Prostate gland (tissue), 2 donors: ENCODE measurements around the gene TEPSIN. TPM values are rescaled to one million over a fixed set of nuclear protein-coding genes. Genes with fewer than 3 reads are reported as not detected.

Experiments used
- DNase-seq: peaks from one replicate; pipeline ENCODE4 v3.0.0-alpha.2; 2019; ENCODE audit warnings: low spot score
- H3K27ac ChIP-seq, 2 donors: fragments of 200-600 bp; sonication (generic); 2 replicates each; pipeline ENCODE4 v1.5.1; 2017 to 2019
- H3K27me3 ChIP-seq: fragments of 200-600 bp; sonication (generic); replicated peaks from 2 replicates; pipeline ENCODE4 v1.5.1; 2019; ENCODE audit not compliant: insufficient read depth
- H3K36me3 ChIP-seq, 2 donors: fragments of 200-600 bp; sonication (generic); 1 replicate in 1 of 2; 2 replicates in 1 of 2; pipeline versions ENCODE4 v1.5.1 to v1.8.1; 2017 to 2019
- H3K4me1 ChIP-seq: fragments of 200-600 bp; sonication (generic); replicated peaks from 2 replicates; pipeline ENCODE4 v1.5.1; 2019
- H3K4me3 ChIP-seq, 2 donors: fragments of 200-600 bp; sonication (generic); 2 replicates each; pipeline ENCODE4 v1.5.1; 2017 to 2019
- H3K9me3 ChIP-seq: fragments of 200-600 bp; sonication (generic); 2 replicates; pipeline ENCODE4 v1.5.1; 2017
- CTCF ChIP-seq, 4 experiments: fragments of 200-600 bp in 2 of 4; fragments of 450-650 bp in 2 of 4; sonication (generic) in 2 of 4; IDR thresholded peaks; 1 replicate in 3 of 4; 2 replicates in 1 of 4; pipeline ENCODE4 v1.5.1; 2016 to 2019; ENCODE audit warnings: antibody characterized with exemption in 4 of 4, mild to moderate bottlenecking in 2 of 4, moderate library complexity in 2 of 4
- POLR2A ChIP-seq: fragments of 450-650 bp; IDR thresholded peaks from one replicate; pipeline ENCODE4 v1.6.1; 2016; ENCODE audit warnings: antibody characterized with exemption, mild to moderate bottlenecking
- POLR2AphosphoS5 ChIP-seq: sonication (generic); formaldehyde crosslinking; IDR thresholded peaks from one replicate; pipeline ENCODE4 v1.6.1; 2017; ENCODE audit warnings: antibody characterized with exemption
- WGBS: methylation state at CpG from one replicate; pipeline ENCODE4 v1.1.5; 2018; 5-methylcytosine and 5-hydroxymethylcytosine counted together
- intact Hi-C: fragments of 100-400 bp; cut with DNase I; formaldehyde crosslinking; loops from one replicate; pipeline ENCODE4 v1.14.2; 2022
- total RNA-seq, 2 donors: library from RNA; depleted of rRNA; stranded (reverse); fragments of >200 nt; gene quantifications; one replicate each; pipeline ENCODE4 v1.1.0, GENCODE V29; 2016

The TEPSIN gene
- total RNA-seq, 2 donors from 2014 or later: 35.6 to 81.5 TPM

GRCh38 chr17:81194941-81195901 lies 43.6 kb downstream of the TEPSIN start:
- Histone ChIP-seq H3K9me3 (no peaks in the 10 kb centered on the region), H3K36me3 (no peaks in the 10 kb centered on the region), H3K4me3 (no peak overlapping the region), H3K27ac (no peak overlapping the region), H3K4me1 (no peaks in the 10 kb centered on the region), H3K27me3 (no peaks in the 10 kb centered on the region)
- WGBS: 86% methylated on average over 31 of the region's 37 CpGs
- intact Hi-C loops: no loop called here
- no peak for DNase-seq
- no peak for TF ChIP-seq CTCF (IDR thresholded peaks at IDR 0.05)
- TF ChIP-seq POLR2AphosphoS5: no peak
- TF ChIP-seq POLR2A: no peak

- no peak for TF ChIP-seq POLR2A
- TF ChIP-seq POLR2AphosphoS5: no peak
- no peak for TF ChIP-seq CTCF (IDR thresholded peaks at IDR 0.05)
- H3K36me3 ChIP-seq: no peaks in the 10 kb centered on the region
- H3K4me3 ChIP-seq: no peak overlapping the region
- WGBS: 91% methylated on average over 16 of the region's 21 CpGs
- no peaks in the 10 kb centered on the region for H3K4me1 ChIP-seq
- intact Hi-C loops: no loop called here
- no peaks in the 10 kb centered on the region for H3K27me3 ChIP-seq
- no peaks in the 10 kb centered on the region for H3K9me3 ChIP-seq
- H3K27ac ChIP-seq: no peak overlapping the region
- no peak for DNase-seq
Measured at GRCh38 chr17:81194225-81194760, 44.6 kb downstream of the TEPSIN start.

- Histone ChIP-seq H3K27ac (no peak overlapping the region), H3K9me3 (no peaks in the 10 kb centered on the region), H3K36me3 (no peaks in the 10 kb centered on the region), H3K27me3 (no peaks in the 10 kb centered on the region), H3K4me1 (no peaks in the 10 kb centered on the region), H3K4me3 (no peak overlapping the region)
- no peak for TF ChIP-seq POLR2AphosphoS5
- no peak for TF ChIP-seq CTCF (IDR thresholded peaks at IDR 0.05)
- TF ChIP-seq POLR2A: no peak
- intact Hi-C loops: no loop called here
- 87% methylated on average over 33 of the region's 38 CpGs for WGBS
- no peak for DNase-seq
Measured at GRCh38 chr17:81193470-81194224, 45.2 kb downstream of the TEPSIN start.

- intact Hi-C loops: no loop called here
- H3K27ac ChIP-seq: no peak overlapping the region
- no peaks in the 10 kb centered on the region for H3K27me3 ChIP-seq
- H3K36me3 ChIP-seq: no peaks in the 10 kb centered on the region
- 92% methylated on average over 15 of the region's 17 CpGs for WGBS
- no peak for DNase-seq
- no peak overlapping the region for H3K4me3 ChIP-seq
- H3K9me3 ChIP-seq: no peaks in the 10 kb centered on the region
- H3K4me1 ChIP-seq: no peaks in the 10 kb centered on the region
- TF ChIP-seq POLR2AphosphoS5 (no peak), CTCF (IDR thresholded peaks at IDR 0.05) (no peak), POLR2A (no peak)
Measured at GRCh38 chr17:81193051-81193410, 45.8 kb downstream of the TEPSIN start.
